HTR-8/SVneo (cell line): Measurements from ENCODE around the gene CYB5D1.

Source experiments
- DNase-seq: peaks from one replicate; pipeline ENCODE4 v3.0.0; 2011; ENCODE audit warnings: low spot score, mixed read lengths; ENCODE audit not compliant: insufficient read length
- FAIRE-seq: peaks from 2 replicates; lab custom pipeline; 2011; peaks lifted over from hg19 to GRCh38; lab: Jason Lieb, UNC

CYB5D1 gene

DNA sequence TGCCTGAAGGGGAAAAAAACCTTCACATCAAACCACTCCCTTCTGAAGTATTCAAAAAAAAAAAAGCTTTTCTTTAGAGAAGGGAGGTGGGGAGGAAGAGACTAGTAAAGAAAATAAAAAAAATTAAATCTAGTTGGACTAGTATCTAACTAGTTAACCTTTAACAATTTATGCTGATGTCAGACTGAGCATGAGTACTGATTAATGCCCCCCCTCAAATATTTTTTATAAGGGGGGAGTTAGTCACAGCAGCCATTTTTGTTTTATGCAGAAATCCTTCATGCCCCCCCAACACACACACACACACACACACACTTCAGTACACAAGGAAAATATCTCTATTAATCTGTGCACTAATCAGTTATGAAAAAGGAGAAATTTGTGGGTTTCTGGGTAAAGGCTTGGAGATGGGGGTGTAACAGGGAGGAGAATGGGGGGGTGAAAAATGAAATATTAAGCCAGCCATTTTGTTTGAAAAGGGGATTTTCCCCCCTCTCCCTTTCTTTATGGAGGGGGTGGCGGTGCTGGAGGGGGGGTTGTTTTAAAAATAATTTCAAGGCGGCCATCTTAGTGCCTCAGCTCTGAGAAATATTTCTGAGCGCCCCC lies 26.1 kb downstream of the CYB5D1 start:
- FAIRE-seq: no peak
- DNase-seq: peak; percentile 13

DNA sequence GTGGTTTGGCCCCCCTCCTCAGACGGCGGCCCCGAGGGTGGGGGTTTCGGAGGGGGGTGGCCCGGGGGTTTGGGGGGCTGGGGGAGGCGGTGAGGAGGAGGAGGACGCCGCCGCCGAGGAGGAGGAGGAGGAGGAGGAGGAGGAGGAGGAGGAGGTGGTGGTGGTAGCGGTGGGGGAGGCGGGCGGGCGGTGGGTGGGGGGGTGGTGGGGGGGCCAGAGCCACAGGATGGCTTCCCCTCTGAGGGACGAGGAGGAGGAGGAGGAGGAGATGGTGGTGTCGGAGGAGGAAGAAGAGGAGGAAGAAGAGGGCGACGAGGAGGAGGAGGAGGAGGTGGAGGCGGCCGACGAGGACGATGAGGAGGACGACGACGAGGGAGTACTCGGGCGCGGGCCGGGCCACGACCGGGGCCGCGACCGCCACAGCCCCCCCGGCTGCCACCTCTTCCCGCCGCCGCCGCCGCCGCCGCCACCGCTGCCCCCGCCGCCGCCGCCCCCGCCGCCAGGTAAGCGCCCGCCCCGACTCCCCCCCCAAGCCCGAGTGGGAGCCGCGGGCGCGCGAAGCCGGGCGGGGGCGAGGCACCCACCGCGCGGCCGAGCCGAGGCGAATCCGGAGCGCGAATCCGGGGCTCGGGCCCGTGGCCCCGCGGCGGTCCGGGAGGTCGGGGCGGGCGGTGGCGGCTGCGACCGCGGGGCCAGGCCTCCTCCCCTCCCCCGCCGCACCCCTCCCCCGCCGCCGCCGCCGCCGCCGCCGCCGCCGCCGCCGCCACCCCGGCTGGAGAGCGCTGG lies 27.0 kb downstream of the CYB5D1 start:
- DNase-seq (peak; percentile 11), FAIRE-seq (no peak)

DNA sequence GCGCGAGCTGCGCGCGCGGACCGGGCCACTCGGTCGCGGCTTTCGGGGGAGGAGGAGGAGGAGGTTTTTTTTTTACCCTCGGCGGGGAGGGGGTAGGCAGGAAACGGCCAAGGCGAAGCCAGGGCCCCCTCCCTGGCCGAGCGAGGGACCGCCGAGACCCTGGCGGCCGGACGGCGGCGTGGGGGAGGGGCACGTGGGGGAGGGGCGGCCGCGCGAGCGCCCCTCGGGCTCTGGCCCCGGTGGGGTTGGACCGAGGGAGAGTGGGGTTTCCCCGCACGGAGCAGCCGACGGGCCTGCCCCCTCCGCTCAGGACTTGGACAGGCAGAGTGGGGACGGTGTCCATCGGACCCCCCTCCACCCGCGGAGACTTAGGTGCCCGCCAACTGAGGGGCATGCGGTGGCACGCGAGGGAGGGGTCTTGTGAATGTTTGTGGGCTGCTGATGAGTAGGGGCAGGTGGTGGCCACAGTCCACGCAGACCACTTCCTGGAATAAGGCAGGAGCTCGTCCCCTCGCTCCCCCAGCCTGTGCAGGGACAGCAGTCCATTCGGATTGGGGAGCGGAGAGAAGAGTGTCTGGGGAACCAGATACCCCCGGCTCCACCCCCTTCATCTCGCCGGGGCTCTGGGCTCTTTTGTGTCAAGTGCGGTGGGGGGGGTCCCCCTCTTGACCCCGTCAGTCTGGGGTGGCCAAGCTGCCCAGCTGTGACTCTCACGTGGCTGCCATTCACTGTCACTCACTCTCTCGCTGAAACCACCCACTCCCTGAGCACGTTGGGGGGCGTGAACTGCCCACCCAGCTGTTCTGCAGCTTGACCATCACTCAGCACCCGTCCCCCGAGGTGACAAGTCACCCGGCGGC lies 27.8 kb downstream of the CYB5D1 start:
- FAIRE-seq: peak; percentile 89
- DNase-seq: peak; percentile 73

DNA sequence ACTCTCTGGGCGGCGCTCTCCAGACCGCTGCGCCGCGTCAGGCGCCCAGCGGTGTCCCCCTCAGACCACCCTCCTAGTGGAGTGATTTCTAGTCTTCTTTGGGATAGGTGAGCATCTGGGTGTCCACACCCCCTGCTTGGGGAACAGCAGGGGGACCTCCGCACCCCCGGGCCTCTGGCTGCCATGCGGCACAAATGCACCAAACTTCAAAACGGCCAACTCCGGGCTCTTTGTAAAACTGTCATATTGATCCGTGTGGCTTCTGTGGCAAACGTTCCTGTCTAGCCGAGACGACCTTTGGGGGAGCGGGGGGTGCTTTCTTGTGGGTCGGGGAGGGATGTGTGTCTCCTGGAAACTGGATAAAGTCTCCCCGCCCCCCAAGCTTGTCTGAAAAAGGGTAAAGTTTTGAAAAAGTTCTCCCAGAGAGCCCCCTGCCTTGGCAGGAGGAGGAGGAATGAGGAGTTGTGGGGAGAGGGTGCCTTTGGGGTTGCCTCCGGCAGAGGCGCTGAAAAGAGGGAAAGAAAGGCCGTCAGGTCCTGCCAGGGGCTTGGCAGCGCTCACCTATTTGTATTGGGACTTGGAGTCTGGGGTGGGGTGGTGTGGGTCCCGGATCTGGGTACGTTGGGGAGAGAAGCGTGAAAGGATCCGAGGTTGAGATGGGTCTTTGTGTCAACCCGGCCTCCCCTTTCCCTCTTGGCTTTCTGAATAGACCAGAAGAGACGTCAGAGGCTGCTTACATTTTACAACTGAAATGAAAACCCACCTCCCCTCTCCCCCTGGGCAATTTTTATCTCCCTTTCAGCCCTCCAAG lies 28.6 kb downstream of the CYB5D1 start:
- FAIRE-seq (no peak), DNase-seq (peak; percentile 18)

DNA sequence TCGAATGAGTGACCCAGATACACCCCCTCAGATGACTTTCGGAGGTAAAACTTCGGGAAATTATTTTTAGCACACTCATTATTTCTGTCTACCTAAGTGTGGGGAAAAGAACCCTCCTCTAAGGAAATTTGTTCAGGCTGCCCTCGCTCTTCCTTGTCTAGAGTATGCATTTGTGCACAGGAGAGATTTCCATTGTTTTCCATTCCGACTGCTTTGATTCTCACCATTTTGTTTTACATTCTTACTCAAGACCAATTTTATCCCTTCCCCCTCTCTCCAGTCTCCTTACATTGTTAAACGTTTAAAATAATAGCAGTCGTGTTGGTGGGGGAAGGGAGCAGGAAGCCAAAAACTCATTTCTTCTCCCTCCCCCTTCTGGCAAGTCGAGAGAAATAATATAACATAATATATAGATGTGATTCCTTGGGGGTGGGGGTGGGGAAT lies 29.3 kb downstream of the CYB5D1 start:
- FAIRE-seq (no peak), DNase-seq (peak; percentile 14)

DNA sequence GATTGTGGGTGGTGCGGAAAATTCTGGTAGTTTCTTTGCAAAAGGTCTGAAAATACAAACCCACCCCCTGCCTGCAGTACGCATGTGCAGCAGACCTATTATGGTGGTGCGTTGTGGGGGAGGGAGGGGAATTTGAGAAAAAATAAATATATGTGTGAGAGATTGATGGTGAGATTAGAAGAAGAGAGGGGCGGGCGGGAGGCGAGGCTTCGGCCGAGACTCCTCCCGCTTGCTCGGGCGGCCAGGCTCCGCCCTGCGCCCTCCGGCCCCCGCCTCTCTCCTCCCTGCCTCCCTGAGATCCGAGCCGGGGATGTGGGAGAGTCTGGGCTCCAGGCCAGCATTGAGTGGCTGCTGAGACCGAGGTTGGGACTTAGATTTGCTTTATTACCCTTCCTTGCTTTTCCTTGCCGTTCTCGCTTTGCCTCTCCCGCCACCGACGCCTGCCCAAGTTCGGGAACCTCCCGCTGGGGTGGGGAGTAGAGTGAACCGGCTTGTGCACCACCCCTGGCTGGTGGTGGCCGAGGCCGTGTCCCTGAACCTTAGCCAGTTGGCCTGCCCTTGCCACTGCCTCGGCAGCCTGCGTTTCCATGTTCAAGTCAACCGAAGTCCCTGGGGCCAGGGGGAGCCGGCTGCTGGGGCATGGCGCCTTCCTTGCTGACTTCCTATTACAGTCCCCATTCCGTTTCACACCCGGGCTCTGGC lies 29.8 kb downstream of the CYB5D1 start:
- FAIRE-seq: peak; percentile 97
- peak; percentile 92 for DNase-seq

DNA sequence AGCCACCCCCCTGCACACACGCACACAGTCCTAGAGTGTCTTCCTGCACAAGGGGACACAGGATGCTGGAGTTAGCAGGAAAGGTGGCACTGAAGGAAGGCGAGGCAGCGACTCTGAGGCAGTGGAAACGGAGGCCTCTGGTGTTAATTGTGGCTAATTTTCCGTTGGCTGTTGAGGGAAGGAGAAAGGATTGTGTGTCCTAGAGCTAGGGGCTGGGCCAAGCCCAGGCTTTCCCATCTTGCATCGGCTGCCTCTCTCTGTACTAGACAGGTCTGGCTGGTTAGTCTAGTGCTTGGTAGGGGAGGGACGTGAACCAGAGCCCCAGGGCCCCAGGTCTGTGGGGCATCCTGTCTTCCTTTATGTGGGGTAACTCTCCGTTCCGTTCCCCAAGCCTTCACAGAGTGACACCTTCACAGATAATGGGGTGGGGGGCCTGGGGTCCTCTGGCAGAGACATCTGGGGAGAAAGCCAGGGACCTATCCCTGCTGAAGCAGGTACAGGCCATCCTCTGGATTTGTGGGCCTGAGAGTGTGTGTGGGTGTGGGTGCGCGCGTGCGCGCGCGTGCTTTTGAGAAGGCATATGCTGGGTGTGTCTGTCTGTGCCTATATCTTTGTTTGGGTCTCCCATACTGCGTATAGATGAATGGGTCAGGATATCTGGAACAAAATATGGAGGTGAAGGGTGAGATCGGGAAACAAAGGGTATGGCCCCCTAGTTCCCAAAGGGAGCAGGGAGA lies 30.5 kb downstream of the CYB5D1 start, which contains the start of gene CHD3:
Gene CHD3, plus strand, starts transcription at position 606 of the 737 bp plus-strand sequence. CDS start 212 bp downstream, outside the sequence.
- no peak for FAIRE-seq
- no peak for DNase-seq

DNA sequence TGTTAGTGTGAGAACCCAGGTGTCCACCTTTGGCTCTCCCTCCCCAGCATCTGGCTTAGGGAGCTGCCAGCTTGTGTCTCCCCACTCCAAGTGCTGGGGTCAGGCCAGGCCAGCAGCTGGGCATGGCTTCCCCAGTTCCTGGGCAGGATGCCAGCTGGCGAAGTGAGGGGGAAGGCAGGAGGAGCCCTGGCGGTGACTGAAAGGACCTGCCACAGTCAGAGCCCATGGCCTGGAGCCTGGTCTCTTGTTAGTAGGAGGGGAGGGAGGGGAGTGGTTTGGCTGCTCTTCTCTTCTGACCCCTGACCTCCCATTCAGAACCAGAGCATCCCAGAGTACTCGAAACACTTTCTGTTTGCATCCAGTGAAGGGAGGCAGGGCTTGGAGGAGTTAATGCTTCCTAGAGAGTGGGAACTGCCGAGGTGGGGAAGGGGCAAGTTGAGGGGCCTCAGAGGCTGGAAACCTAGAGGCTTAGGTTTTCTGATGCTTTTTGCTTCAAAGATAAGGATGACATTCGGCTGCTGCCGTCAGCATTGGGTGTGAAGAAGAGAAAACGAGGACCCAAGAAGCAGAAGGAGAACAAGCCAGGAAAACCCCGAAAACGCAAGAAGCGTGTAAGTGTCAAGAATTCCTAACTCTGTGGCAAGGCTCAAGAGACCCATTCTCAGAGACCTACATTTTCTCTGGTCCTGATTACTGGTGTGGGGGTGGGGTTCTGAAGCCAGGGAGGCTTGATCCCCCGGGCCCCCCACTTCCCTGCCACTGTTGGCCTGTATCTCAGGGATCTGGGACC lies 31.6 kb downstream of the CYB5D1 start:
- FAIRE-seq: peak; percentile 95

DNA sequence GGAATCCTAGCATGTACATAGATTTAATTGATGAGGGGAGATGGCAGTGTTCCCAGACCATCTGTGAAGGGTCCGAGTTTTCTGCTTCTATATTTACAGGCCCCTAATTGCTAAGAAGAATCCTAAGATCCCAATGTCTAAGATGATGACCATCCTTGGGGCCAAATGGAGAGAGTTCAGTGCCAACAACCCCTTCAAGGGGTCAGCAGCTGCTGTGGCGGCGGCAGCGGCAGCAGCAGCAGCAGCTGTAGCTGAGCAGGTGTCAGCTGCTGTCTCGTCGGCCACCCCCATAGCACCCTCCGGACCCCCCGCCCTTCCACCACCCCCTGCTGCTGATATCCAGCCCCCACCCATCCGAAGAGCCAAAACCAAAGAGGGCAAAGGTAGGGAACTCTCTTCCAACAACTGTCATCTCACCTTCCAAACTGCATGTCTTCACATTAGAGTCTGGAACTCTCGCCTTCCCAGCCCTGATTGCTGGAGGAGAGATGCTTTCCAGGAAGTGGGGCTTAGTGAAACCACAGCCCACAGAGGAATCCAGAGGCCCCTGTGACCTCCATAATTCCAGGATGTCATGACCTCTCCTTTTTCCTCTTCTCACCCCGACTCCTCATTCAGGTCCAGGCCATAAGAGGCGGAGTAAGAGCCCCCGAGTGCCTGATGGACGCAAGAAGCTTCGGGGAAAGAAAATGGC lies 35.5 kb downstream of the CYB5D1 start:
- DNase-seq (no peak), FAIRE-seq (no peak)

More for the DNA sequence above, 31.6 kb downstream of the CYB5D1 start:
- peak; percentile 93 for DNase-seq

DNA sequence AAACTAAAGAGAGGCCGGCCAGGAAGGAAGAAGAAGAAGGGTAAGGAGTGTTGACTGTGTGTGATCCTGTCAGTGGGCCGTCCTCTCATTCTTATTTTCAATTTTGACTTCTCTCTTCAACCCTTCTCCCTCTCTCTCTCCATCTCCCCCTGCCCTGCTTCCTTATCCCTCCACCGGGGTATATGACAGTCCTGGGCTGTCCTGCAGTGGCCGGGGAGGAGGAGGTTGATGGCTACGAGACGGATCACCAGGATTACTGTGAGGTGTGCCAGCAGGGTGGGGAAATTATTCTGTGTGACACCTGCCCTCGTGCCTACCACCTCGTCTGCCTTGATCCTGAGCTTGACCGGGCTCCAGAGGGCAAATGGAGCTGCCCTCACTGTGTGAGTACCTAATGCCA lies 36.4 kb downstream of the CYB5D1 start:
- DNase-seq (no peak), FAIRE-seq (no peak)

DNA sequence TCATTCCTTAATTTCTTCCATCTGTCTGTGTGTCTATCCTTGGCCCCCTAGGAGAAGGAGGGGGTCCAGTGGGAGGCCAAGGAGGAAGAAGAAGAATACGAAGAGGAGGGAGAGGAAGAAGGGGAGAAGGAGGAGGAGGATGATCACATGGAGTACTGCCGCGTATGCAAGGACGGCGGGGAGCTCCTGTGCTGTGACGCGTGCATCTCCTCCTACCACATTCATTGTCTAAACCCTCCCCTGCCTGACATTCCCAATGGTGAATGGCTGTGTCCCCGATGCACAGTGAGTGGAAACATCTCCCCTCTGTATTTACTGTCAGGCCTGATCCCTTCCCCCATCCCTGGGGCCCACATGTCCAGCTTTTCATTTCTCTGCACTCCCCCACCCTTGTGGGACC lies 37.1 kb downstream of the CYB5D1 start:
- DNase-seq (no peak), FAIRE-seq (no peak)

DNA sequence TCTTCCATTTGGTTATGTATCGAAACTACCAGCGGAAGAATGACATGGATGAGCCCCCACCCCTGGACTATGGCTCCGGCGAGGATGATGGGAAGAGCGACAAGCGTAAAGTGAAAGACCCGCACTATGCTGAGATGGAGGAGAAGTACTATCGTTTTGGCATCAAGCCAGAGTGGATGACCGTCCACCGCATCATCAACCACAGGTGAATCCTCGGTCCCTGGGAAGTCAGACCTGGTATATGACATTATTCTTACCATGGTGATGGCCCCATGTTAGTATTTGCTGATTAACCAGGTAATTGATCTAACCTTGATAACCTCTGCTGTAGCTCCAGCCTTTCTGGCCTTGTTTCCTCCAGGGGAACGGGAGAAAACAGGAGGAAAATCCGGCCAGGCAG lies 39.3 kb downstream of the CYB5D1 start:
- FAIRE-seq: peak; percentile 40
- DNase-seq: no peak

DNA sequence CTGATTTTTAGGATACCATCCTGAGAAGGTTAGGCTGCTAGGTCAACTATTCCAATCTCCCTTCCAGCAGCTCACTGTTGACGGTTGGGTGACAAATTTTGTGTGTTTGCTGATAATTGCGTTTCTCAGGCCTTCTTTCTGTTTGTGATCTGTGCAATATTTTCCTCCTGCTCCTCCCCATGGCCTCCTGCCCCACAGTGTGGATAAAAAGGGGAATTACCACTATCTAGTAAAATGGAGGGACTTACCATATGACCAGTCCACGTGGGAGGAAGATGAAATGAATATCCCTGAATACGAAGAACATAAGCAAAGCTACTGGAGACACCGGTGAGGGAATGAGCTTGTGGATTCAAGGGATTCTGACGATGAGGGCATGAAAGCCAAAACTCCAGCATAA lies 40.0 kb downstream of the CYB5D1 start:
- peak; percentile 59 for FAIRE-seq
- DNase-seq: peak; percentile 46

DNA sequence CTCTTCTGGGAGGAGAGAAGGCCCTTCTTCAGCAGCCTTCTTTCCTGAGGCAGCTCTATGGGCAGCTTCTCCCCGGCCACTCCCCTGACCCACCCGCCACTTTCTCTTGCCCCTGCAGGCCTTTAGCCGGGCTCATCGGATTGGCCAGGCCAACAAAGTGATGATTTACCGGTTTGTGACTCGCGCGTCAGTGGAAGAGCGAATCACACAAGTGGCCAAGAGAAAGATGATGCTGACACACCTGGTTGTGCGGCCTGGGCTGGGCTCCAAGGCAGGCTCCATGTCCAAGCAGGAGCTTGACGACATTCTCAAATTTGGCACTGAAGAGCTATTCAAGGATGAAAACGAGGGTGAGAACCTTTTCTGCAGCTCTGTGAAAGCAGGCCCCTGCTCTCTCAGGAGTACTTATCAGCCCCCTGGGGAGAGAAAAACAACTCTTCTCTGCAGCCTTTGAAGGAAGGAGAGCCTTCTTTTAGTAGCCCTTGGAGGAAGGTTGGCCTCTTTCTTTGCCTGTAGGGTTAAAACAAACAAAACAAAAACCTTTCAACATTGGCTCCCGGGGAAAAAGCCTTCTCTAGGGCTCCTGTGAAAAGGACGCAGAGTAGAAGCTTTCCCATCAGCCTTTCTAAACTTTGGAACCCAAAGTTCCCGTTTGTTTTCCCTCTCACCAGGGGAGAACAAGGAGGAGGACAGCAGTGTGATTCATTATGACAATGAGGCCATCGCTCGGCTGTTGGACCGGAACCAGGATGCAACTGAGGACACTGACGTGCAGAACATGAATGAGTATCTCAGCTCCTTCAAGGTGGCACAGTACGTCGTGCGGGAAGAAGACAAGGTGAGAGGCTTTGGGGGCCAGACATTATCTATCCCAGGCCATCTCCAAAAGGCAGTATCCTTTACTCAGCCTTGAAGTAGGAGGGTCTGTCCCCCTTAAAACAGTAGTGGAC lies 45.6 kb downstream of the CYB5D1 start:
- FAIRE-seq: peak; percentile 40
- no peak for DNase-seq

DNA sequence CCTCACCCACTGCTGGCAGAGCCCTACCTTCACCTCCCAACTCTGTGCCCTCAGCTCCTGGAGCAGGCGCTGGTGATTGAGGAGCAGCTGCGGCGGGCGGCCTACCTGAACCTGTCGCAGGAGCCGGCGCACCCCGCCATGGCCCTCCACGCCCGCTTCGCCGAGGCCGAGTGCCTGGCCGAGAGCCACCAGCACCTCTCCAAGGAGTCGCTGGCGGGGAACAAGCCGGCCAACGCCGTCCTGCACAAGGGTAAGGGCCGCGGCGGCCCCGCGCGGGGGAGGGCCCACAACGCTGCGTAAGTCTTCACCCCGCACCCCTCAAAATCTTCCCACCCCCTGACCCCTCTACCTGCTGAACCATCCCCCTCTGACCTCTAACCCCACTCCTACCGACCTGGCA lies 51.3 kb downstream of the CYB5D1 start:
- DNase-seq: no peak
- FAIRE-seq: no peak

DNA sequence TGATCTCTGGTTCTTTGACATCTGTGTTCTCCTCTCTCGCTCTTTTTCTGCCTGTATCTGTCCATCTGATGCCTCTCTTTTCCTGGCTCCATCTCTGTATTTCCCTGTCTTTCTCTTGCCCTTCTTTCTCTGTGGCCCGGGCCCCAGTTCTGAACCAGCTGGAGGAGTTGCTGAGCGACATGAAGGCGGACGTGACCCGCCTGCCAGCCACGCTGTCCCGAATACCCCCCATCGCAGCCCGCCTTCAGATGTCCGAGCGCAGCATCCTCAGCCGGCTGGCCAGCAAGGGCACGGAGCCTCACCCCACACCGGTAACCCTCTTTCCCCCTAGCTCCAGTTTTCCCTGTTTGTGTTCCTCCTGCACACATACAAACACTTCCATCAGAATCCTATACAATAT lies 52.5 kb downstream of the CYB5D1 start:
- DNase-seq: no peak
- no peak for FAIRE-seq
